ENCODE results near the gene ASTN1.

The ASTN1 gene

GRCh38 chr1:176925223-176925622, 239.3 kb downstream of the ASTN1 start:
- no peak for DNase-seq (ENCODE audit: low spot score)

- no peak for DNase-seq (ENCODE audit: low spot score)
These were observed 241.2 kb downstream of the ASTN1 start for GRCh38 chr1:176923283-176923682.

- no peak for DNase-seq (ENCODE audit: low spot score)
These were observed 244.8 kb downstream of the ASTN1 start for GRCh38 chr1:176919386-176920378.

- DNase-seq (ENCODE audit: low spot score), result no peak
These were observed 258.9 kb downstream of the ASTN1 start for GRCh38 chr1:176905648-176906047.

- no peak for DNase-seq (ENCODE audit: low spot score)
These were observed 260.3 kb downstream of the ASTN1 start for GRCh38 chr1:176904057-176904751.

GRCh38 chr1:176903474-176903873, 261.0 kb downstream of the ASTN1 start:
- DNase-seq (ENCODE audit: low spot score), result no peak

GRCh38 chr1:176899321-176899720, 265.2 kb downstream of the ASTN1 start:
- no peak for DNase-seq (ENCODE audit: low spot score)

GRCh38 chr1:176897350-176898236, 266.9 kb downstream of the ASTN1 start:
- peak; percentile 64 for DNase-seq (ENCODE audit: low spot score)

- DNase-seq (ENCODE audit: low spot score), result no peak
These were observed 268.3 kb downstream of the ASTN1 start for GRCh38 chr1:176896216-176896615.

- no peak for DNase-seq (ENCODE audit: low spot score)
These were observed 270.1 kb downstream of the ASTN1 start for GRCh38 chr1:176894450-176894849.

GRCh38 chr1:176893625-176894352, 270.7 kb downstream of the ASTN1 start:
- DNase-seq (ENCODE audit: low spot score), result no peak

GRCh38 chr1:176888471-176889032, 276.0 kb downstream of the ASTN1 start:
- no peak for DNase-seq (ENCODE audit: low spot score)

- no peak for DNase-seq (ENCODE audit: low spot score)
These were observed 278.8 kb downstream of the ASTN1 start for GRCh38 chr1:176885751-176886150.

GRCh38 chr1:176885341-176885740, 279.2 kb downstream of the ASTN1 start:
- DNase-seq (ENCODE audit: low spot score), result no peak

GRCh38 chr1:176884911-176885310, 279.6 kb downstream of the ASTN1 start:
- DNase-seq (ENCODE audit: low spot score), result no peak

GRCh38 chr1:176884286-176884685, 280.2 kb downstream of the ASTN1 start:
- no peak for DNase-seq (ENCODE audit: low spot score)

- peak; percentile 46 for DNase-seq (ENCODE audit: low spot score)
These were observed 283.4 kb downstream of the ASTN1 start for GRCh38 chr1:176880955-176881595.

- no peak for DNase-seq (ENCODE audit: low spot score)
These were observed 284.5 kb downstream of the ASTN1 start for GRCh38 chr1:176879784-176880620.

- no peak for DNase-seq (ENCODE audit: low spot score)
These were observed 285.6 kb downstream of the ASTN1 start for GRCh38 chr1:176878750-176879536.

Data from germinal center (tissue), 1 donor.